SW480 (cell line): ENCODE results near the gene KIF1B.
"Not testable (repeated sequence)": the region's sequence is repeated elsewhere in the genome, so short reads cannot be mapped to it uniquely, and the experiment has no call there.

ENCODE experiments used
- DNase-seq: peaks from one replicate; pipeline ENCODE4 v3.0.0-alpha.2; 2016; ENCODE audit warnings: low spot score

Gene KIF1B

DNA sequence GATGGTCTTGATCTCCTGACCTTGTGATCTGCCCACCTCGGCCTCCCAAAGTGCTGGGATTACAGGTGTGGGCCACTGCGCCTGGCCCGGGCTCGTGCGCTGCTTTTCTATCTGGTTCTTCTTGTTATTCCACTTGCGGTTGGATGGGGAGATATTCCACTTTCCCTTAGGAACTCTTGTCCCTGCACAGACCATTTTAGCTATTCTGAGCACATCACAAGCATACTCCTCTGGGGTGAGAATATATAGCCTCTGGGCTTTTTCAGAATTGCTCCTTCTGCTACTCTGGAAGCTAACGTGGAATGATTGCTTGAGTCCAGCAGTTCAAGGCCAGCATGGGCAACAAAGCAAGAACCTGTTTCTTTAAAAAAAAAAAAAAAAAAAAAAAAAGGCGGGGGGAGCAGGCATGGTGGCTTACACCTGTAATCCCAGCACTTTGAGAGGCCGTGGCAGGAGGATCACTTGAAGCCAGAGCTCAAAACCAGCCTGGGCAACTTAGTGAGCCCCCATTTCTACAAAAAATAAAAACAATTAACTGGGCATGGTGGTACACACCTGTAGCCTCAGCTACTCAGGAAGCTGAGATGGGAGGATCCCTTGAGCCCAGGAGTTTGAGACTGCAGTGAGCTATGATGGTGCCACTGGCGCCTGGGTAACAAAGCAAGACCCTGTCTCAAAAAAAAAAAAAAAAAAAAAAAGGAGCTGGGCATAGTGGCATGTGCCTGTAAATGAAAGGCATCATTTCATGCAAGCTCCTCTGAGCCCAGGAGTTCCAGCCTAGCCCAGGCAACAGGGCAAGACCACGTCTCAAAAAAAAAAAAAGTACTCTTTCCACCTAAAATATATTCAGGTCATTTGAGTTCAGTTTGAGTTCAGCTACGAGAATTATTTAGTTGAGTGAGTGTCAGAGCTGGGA lies 176.6 kb downstream of the KIF1B start:
- no peak for DNase-seq

DNA sequence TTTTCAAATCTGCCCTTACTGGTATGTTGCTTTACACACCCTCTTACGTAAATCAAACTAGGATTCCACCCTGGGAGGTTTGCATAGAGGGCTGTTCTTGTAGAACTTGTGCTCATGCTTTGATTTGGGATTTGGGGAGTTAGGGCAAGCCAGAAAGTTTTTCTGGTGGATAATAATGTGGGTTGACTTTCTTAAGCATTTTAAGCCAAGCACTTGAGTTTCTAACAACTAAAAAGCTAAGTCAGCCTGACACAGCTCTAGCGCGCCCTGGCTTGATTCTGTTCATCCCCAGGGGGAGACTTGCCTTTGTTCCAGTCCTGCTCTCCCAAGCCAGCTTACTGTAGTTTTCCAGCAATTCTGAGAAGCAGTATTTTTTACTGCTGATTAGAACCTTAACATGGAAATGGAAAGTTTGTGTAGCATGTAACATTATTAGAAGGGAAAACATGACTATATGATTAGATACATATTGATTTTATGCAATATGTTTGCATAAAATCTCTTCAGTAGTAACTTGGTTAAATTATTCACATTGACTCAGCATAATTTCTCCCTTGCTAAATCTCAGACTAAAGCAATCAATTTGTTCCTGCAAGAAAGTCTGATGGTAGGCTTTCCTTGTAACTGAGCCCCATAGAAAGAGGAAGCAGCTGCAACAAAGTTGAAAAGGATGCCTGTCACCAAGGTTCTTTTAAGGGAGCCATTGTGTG lies 177.5 kb downstream of the KIF1B start:
- DNase-seq = no peak

GRCh38 chr1:10388387-10388715 lies 178.0 kb downstream of the KIF1B start:
- no peak for DNase-seq

DNA sequence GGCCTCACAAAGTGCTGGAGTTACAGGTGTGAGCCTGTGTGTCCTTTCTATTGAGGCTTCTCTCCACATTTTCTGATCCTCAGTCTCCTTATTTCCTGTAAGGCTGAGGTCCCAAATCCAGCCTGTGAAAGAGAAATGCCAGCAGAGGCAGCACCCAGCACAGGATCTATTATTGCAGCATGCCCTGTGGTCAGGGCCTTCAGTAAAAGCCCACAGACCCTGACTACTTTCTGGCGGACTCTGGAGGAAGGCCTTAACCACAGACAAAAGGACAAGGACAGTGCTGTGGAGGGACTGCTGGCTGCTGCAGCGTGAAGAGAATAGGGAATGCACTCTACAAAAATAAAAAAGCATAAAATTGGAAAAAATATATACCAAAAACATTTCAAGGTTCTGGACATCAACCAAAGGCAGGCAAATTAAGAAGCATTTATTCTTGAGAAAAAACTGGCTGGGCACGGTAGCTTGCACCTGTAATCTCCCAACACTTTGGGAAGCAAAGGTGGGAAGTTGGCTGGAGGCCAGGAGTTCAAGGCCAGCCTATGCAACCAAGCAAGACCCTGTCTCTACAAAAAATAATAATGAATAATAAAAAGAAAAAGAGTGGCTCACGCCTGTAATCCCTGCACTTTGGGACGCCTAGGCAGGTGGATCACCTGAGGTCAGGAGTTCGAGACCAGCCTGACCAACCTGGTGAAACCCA lies 179.1 kb downstream of the KIF1B start:
- DNase-seq = no peak

- DNase-seq = no peak
These were observed 186.5 kb downstream of the KIF1B start for GRCh38 chr1:10396870-10397269.

DNA sequence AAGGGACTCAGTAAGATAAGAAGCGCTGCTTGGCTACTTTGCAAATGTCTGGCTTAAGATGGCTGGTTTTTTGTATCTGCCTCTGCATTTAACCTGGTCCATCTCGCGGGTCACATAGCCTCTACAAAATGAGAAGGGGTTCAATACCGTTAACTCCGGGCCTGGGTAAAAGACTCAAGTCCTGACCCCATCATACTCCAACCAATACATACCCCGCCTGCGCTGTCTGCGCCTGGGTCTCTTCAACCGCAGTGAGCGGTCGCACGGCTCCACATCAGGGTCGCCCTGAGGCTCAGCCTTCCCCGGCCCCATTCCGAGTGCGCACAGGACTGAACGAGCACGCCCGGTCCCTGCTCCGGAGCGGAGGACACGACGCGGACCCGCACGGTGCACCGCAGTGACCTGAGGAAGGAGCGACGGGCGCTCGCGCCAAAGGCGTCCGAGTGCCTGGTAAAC lies 187.9 kb downstream of the KIF1B start:
- DNase-seq = no peak

DNA sequence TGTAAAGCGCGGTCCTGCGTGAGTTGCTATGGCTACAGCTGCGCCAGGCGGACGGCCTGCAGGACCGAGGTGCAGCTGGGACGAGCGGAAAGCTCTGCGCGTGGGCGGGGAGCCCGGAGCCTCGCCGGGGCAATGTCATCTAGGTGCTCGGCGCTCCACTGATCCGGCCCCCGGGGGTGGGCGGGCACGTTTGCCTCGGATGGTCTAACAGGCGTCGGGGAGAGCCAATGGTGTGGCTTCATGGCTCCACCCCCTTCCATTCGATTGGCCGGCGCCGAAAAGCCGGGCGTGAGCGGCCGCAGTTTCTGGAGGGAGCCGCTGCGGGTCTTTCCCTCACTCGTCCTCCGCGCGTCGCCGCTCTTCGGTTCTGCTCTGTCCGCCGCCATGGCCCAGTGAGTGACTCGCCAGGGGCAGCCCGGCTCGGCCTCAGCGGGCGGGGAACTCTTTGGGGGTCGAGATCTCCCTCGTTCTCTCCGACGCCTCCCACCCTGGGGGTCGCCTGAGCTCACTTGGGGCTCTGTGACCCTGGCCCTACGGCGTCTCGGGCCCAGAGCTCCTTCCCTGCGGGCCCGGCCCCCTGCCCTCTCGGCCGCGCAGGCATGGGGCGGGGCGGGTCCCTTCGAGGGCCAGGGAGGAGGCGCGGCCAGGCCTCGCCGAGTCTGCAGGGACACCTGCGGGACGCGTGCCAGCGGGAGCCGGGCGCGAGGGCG lies 188.5 kb downstream of the KIF1B start, which contains the start of gene PGD:
PGD (plus strand) TSS at position 331 of the 710 bp plus-strand sequence; CDS start at position 385, 54 bp downstream.
- DNase-seq = peak; percentile 97

- DNase-seq = peak; percentile 44
These were observed 189.1 kb downstream of the KIF1B start for GRCh38 chr1:10399444-10399941.

GRCh38 chr1:10400013-10400412 lies 189.6 kb downstream of the KIF1B start:
- no peak for DNase-seq

DNA sequence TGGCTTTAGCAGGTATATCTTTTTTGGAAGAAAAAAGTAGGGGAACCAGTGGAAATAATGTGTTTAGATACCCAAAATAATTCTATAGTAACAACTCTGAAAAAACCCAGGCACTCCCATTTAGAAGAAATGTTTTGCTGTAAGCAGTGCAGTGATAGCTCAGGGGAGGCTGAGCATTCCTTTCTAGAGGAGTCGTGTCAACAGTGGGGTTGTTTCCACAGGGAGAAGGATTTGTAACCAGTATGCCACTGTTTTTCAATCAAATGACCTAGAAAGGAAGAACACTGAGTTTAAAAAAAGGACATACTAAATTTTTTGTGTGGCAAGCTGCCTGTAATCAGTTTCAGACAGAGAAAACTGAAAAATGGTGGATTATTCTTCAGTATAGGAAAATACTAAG lies 190.9 kb downstream of the KIF1B start:
- DNase-seq = no peak

DNA sequence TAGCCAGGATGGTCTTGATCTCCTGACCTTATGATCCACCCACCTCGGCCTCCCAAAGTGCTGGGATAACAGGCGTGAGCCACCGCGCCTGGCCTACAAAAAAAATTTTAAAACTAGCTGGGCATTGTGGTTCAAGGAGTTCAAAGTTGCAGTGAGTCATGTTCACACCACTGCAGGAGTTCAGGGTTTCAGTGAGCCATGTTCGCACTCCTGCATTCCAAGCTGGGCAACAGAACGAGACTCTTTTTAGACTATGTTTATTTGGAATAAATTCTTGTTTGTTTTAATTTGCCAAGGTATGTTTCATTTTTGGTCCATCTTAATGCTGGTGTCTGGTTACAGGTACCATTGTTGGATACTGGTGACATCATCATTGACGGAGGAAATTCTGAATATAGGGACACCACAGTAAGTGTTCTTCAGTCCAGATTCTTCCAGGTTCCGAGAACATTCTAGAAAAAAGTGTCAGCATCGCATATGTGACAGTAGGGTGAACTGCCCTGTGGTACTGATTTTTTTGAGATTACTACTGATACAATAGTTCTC lies 192.4 kb downstream of the KIF1B start:
- DNase-seq = no peak

DNA sequence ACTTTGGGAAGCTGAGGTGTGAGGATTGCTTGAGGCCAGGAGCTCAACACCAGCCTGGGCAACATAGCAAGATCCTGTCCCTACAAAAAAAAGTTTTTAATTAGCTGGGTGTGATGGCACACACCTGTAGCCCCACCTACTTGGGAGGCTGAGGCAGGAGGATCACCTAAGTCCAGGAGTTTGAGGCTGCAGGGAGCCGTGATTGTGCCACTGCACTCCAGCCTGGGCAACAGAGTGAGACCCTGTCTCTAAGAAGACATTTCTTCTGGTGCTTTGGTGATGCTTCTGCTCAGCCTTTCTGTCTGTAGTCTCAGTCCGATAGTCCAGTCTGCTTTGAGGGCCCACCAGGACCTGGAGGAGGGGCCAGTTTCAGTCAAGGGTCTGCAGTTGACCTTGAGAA lies 196.8 kb downstream of the KIF1B start:
- no peak for DNase-seq

GRCh38 chr1:10415211-10415930 lies 205.0 kb downstream of the KIF1B start:
- DNase-seq = no peak

GRCh38 chr1:10415967-10416366 lies 205.6 kb downstream of the KIF1B start:
- DNase-seq = not testable (repeated sequence)

GRCh38 chr1:10418741-10419140 lies 208.4 kb downstream of the KIF1B start:
- DNase-seq = not testable (repeated sequence)

DNA sequence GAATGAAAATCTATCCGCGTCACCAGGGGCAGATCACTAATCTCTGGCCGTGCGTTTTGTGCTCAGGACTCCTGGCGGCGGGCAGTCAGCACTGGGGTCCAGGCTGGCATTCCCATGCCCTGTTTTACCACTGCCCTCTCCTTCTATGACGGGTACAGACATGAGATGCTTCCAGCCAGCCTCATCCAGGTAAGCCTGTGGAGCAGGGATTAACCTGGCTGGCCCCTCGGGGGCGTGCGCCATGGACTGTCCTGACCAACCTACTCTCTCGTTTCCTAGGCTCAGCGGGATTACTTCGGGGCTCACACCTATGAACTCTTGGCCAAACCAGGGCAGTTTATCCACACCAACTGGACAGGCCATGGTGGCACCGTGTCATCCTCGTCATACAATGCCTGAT lies 209.0 kb downstream of the KIF1B start:
- no peak for DNase-seq

DNA sequence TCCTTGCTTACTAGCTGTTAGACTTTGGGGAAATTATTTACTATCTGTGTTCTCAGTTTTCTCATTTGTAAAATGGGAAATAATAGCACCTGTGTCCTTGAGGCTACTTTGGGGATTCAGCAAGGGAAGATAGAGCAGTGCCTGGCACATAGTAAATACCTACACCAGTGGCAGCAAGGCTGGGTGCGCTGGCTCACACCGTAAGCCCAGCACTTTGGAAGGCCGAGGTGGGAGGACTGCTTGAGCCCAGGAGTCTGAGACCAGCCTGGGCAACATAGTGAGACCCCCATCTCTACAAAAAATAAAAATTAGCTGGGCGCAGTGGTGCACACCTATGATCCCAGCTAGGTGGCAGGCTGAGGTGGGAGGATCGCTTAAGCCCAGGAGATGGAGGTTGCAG lies 211.3 kb downstream of the KIF1B start:
- no peak for DNase-seq

DNA sequence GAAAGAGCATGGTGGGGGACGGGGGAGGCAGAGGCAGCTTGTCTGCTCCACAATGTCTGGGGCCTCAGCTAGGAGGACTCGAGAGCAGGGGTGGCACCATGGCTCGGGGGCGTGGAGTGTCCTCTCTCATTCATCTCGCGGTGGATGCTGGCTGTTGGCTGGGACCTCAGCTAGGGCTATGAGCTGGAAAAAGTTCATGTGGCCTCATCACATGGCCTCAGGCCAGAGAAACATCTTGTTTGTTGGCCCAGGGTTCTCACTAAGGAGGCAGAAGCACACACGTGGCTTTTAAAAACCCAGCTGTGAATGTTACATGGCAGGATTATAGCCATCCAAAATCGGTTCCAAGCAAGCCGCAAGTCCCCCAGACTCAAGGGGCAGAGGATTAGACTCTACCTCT lies 213.7 kb downstream of the KIF1B start:
- DNase-seq = no peak

DNA sequence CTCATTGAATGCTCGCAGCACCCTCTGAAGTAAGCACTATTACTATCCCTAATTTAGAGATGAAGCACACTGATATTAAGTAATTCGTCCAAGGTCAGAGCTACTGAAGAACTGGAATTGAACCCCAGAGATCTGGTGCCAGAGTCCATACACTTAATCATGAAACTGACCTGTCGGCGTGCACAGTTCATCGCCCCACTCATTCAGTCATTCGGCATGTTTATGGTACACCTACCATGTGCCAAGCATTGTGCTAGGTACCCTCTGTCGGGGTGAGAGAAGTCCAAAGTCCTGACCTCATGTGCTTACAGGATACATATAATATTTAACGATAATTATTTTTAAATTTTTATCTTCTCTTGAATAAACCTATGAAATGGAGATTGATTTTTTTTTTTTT lies 214.3 kb downstream of the KIF1B start:
- no peak for DNase-seq

GRCh38 chr1:10425826-10426534 lies 215.6 kb downstream of the KIF1B start:
- not testable (repeated sequence) for DNase-seq
